Dendritic cell treated with granulocyte-macrophage colony-stimulating factor and Interleukin-4, amounts not matched to agents 40 ng/mL and 50 ng/mL, for 4 days (primary cell): ENCODE data around the gene DACT1.

ENCODE experiments used
- H3K27ac Mint-ChIP-seq: one replicate; pipeline ENCODE4 v1.8.0; 2022; ENCODE audit warnings: mild to moderate bottlenecking, mixed read lengths
- H3K27me3 Mint-ChIP-seq: one replicate; pipeline ENCODE4 v1.8.0; 2022; ENCODE audit warnings: mild to moderate bottlenecking, mixed read lengths
- H3K36me3 Mint-ChIP-seq: one replicate; pipeline ENCODE4 v1.8.0; 2022; ENCODE audit warnings: low read depth, mixed read lengths
- H3K4me1 Mint-ChIP-seq: one replicate; pipeline ENCODE4 v1.8.0; 2022; ENCODE audit warnings: low read depth, mixed read lengths
- H3K4me3 Mint-ChIP-seq: one replicate; pipeline ENCODE4 v1.8.0; 2022; ENCODE audit warnings: mild to moderate bottlenecking, moderate library complexity, mixed read lengths
- H3K9me3 Mint-ChIP-seq: one replicate; pipeline ENCODE4 v1.8.0; 2022; ENCODE audit warnings: mixed read lengths
- intact Hi-C: fragments of 100-400 bp; cut with micrococcal nuclease; formaldehyde crosslinking; loops from one replicate; pipeline ENCODE4 v1.15.0; 2022

Gene DACT1

GRCh38 chr14:58665773-58666500 lies 28.2 kb downstream of the DACT1 start:
- no peaks in the 10 kb centered on the region for H3K36me3 Mint-ChIP-seq
- no peaks in the 10 kb centered on the region for H3K9me3 Mint-ChIP-seq
- H3K27me3 Mint-ChIP-seq, result no peaks in the 10 kb centered on the region
- no peak overlapping the region for H3K4me3 Mint-ChIP-seq
- no peak overlapping the region for H3K27ac Mint-ChIP-seq
- H3K4me1 Mint-ChIP-seq, result peaks cover 28% of the 10 kb centered on the region
- intact Hi-C loops, result no loop called here

- no peaks in the 10 kb centered on the region for H3K9me3 Mint-ChIP-seq
Observed at GRCh38 chr14:58666737-58667136, 29.0 kb downstream of the DACT1 start.

GRCh38 chr14:58667900-58668299 lies 30.1 kb downstream of the DACT1 start:
- Mint-ChIP-seq H3K9me3 (no peaks in the 10 kb centered on the region), H3K27me3 (peaks cover 2% of the 10 kb centered on the region), H3K27ac (no peak overlapping the region), H3K36me3 (no peaks in the 10 kb centered on the region), H3K4me1 (peaks cover 15% of the 10 kb centered on the region), H3K4me3 (no peak overlapping the region)
- intact Hi-C loops, result no loop called here

More at GRCh38 chr14:58666737-58667136, 29.0 kb downstream of the DACT1 start:
- Mint-ChIP-seq H3K27me3 (no peaks in the 10 kb centered on the region), H3K27ac (no peak overlapping the region), H3K4me1 (peaks cover 24% of the 10 kb centered on the region), H3K4me3 (no peak overlapping the region), H3K36me3 (no peaks in the 10 kb centered on the region)
- intact Hi-C loops, result no loop called here

GRCh38 chr14:58668848-58669480 lies 31.2 kb downstream of the DACT1 start:
- intact Hi-C loops, result no loop called here
- H3K4me3 Mint-ChIP-seq, result no peak overlapping the region
- peaks cover 15% of the 10 kb centered on the region for H3K4me1 Mint-ChIP-seq
- peaks cover 2% of the 10 kb centered on the region for H3K27me3 Mint-ChIP-seq
- no peaks in the 10 kb centered on the region for H3K9me3 Mint-ChIP-seq
- no peak overlapping the region for H3K27ac Mint-ChIP-seq
- no peaks in the 10 kb centered on the region for H3K36me3 Mint-ChIP-seq

- no peak overlapping the region for H3K27ac Mint-ChIP-seq
- intact Hi-C loops, result no loop called here
- H3K9me3 Mint-ChIP-seq, result no peaks in the 10 kb centered on the region
- peaks cover 10% of the 10 kb centered on the region for H3K4me1 Mint-ChIP-seq
- H3K36me3 Mint-ChIP-seq, result no peaks in the 10 kb centered on the region
- H3K4me3 Mint-ChIP-seq, result no peak overlapping the region
- H3K27me3 Mint-ChIP-seq, result peaks cover 2% of the 10 kb centered on the region
Observed at GRCh38 chr14:58669556-58670200, 31.9 kb downstream of the DACT1 start.

GRCh38 chr14:58671024-58671423 lies 33.3 kb downstream of the DACT1 start:
- Mint-ChIP-seq H3K27ac (no peak overlapping the region), H3K4me3 (no peak overlapping the region), H3K9me3 (no peaks in the 10 kb centered on the region), H3K36me3 (no peaks in the 10 kb centered on the region), H3K27me3 (peaks cover 2% of the 10 kb centered on the region), H3K4me1 (no peaks in the 10 kb centered on the region)
- intact Hi-C loops, result no loop called here

GRCh38 chr14:58671436-58671835 lies 33.7 kb downstream of the DACT1 start:
- intact Hi-C loops, result no loop called here
- no peaks in the 10 kb centered on the region for H3K9me3 Mint-ChIP-seq
- H3K4me1 Mint-ChIP-seq, result no peaks in the 10 kb centered on the region
- H3K4me3 Mint-ChIP-seq, result no peak overlapping the region
- no peaks in the 10 kb centered on the region for H3K36me3 Mint-ChIP-seq
- no peak overlapping the region for H3K27ac Mint-ChIP-seq
- peaks cover 2% of the 10 kb centered on the region for H3K27me3 Mint-ChIP-seq

GRCh38 chr14:58673722-58674121 lies 36.0 kb downstream of the DACT1 start:
- no peaks in the 10 kb centered on the region for H3K9me3 Mint-ChIP-seq
- H3K36me3 Mint-ChIP-seq, result no peaks in the 10 kb centered on the region
- H3K4me1 Mint-ChIP-seq, result no peaks in the 10 kb centered on the region
- H3K27ac Mint-ChIP-seq, result no peak overlapping the region
- intact Hi-C loops, result no loop called here
- H3K27me3 Mint-ChIP-seq, result peaks cover 2% of the 10 kb centered on the region
- no peak overlapping the region for H3K4me3 Mint-ChIP-seq

- Mint-ChIP-seq H3K4me3 (no peak overlapping the region), H3K4me1 (no peaks in the 10 kb centered on the region), H3K36me3 (no peaks in the 10 kb centered on the region), H3K9me3 (no peaks in the 10 kb centered on the region), H3K27ac (no peak overlapping the region), H3K27me3 (peaks cover 2% of the 10 kb centered on the region)
- intact Hi-C loops, result no loop called here
Observed at GRCh38 chr14:58677001-58677400, 39.2 kb downstream of the DACT1 start.

- no peaks in the 10 kb centered on the region for H3K9me3 Mint-ChIP-seq
- H3K4me1 Mint-ChIP-seq, result no peaks in the 10 kb centered on the region
- no peak overlapping the region for H3K4me3 Mint-ChIP-seq
- no peaks in the 10 kb centered on the region for H3K36me3 Mint-ChIP-seq
- no peaks in the 10 kb centered on the region for H3K27me3 Mint-ChIP-seq
- no peak overlapping the region for H3K27ac Mint-ChIP-seq
- intact Hi-C loops, result no loop called here
Observed at GRCh38 chr14:58677517-58677916, 39.8 kb downstream of the DACT1 start.

GRCh38 chr14:58677996-58678395 lies 40.2 kb downstream of the DACT1 start:
- no peaks in the 10 kb centered on the region for H3K27me3 Mint-ChIP-seq
- H3K27ac Mint-ChIP-seq, result no peak overlapping the region
- H3K4me1 Mint-ChIP-seq, result no peaks in the 10 kb centered on the region
- H3K4me3 Mint-ChIP-seq, result no peak overlapping the region
- H3K9me3 Mint-ChIP-seq, result no peaks in the 10 kb centered on the region
- no peaks in the 10 kb centered on the region for H3K36me3 Mint-ChIP-seq
- intact Hi-C loops, result no loop called here

GRCh38 chr14:58680698-58681097 lies 42.9 kb downstream of the DACT1 start:
- Mint-ChIP-seq H3K4me1 (no peaks in the 10 kb centered on the region), H3K27ac (no peak overlapping the region), H3K27me3 (no peaks in the 10 kb centered on the region), H3K4me3 (no peak overlapping the region), H3K36me3 (no peaks in the 10 kb centered on the region), H3K9me3 (no peaks in the 10 kb centered on the region)
- intact Hi-C loops, result no loop called here

- Mint-ChIP-seq H3K4me1 (no peaks in the 10 kb centered on the region), H3K36me3 (no peaks in the 10 kb centered on the region), H3K27me3 (no peaks in the 10 kb centered on the region), H3K9me3 (no peaks in the 10 kb centered on the region), H3K27ac (no peak overlapping the region), H3K4me3 (no peak overlapping the region)
- intact Hi-C loops, result no loop called here
Observed at GRCh38 chr14:58687232-58687795, 49.6 kb downstream of the DACT1 start.

- intact Hi-C loops, result no loop called here
- peaks cover 3% of the 10 kb centered on the region for H3K9me3 Mint-ChIP-seq
- H3K27me3 Mint-ChIP-seq, result no peaks in the 10 kb centered on the region
- H3K36me3 Mint-ChIP-seq, result no peaks in the 10 kb centered on the region
- H3K27ac Mint-ChIP-seq, result no peak overlapping the region
- H3K4me1 Mint-ChIP-seq, result no peaks in the 10 kb centered on the region
- H3K4me3 Mint-ChIP-seq, result no peak overlapping the region
Observed at GRCh38 chr14:58690801-58691516, 53.2 kb downstream of the DACT1 start.
